ENCODE data around the gene SYT13.

DNA sequence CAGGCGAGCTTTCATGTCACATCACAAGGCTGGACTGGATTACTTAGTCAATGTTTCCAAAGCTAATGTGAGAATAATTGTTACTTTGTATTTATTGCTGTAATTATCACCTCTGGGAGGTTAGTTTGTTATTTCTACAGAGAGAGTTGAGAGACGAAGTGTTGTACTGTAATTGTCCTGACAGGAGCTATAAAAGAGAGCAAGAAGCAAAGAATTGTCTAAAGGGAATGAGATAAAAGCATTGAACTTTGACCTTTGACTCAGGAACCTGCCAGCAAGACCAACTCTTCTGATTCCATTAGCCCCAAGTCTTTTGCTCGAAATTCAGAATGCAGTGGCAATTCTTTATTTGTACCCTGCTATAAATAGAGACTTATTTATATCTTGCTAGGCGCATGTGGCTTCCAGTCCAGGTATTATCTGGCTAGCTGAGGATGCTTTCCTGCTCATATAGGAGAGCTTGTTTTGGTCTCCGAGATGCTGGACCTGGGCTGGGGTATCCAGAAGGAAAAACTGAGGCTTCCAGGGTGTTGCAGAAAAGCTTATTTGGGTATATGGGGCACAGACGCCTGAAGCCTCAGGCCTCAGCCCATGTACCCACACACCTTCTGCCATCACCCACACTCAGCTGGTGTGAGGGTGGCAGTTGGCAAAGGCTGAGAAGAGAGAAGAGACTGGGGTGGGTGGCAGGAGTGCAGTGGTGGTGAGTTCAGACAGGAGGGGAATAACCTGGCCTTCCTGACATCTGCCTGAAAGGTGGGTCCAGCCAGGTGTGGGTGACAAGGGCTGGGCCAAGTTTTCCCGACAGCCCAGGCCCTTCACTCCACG lies 40.7 kb downstream of the SYT13 start:
- TF ChIP-seq POLR2A (IDR thresholded peaks at IDR 0.05; ENCODE audit: low read depth, low read length) = no peak
- TF ChIP-seq POLR2AphosphoS5 (IDR thresholded peaks at IDR 0.05; ENCODE audit: low read depth, low read length) = no peak

Measured in GM12891 (cell line).